PC-9 (cell line): ENCODE measurements around the gene ZNF275. TPM values are rescaled to one million over a fixed set of nuclear protein-coding genes. Genes with fewer than 3 reads are reported as not detected.
"Not testable (repeated sequence)": the region's sequence is repeated elsewhere in the genome, so short reads cannot be mapped to it uniquely, and the experiment has no call there.

Experiments
- BruUV-seq: library from RNA; stranded (reverse); fragments of 400-500 nt; replicated peaks from 2 replicates; lab custom pipeline; 2021; lab: Mats Ljungman, UMichigan
- CTCF ChIA-PET: fragments of 300-600 bp; sonication (Branson Sonifier 250); formaldehyde crosslinking; loops from one replicate; lab custom pipeline; 2022; ENCODE audit warnings: antibody characterized with exemption; lab: Charles Lee
- POLR2A ChIA-PET: fragments of 300-600 bp; sonication (Branson Sonifier 250); formaldehyde crosslinking; loops from one replicate; lab custom pipeline; 2022; ENCODE audit warnings: antibody characterized with exemption; ENCODE audit not compliant: unreplicated experiment; lab: Charles Lee
- DNase-seq, 2 experiments: peaks; one replicate each; pipeline versions ENCODE4 v3.0.0 to v3.0.0-alpha.2; 2015 to 2022; ENCODE audit warnings: mixed read lengths in 1 of 2
- H2AFZ ChIP-seq: fragments of 200-600 bp; sonication (generic); 2 replicates; pipeline ENCODE4 v1.8.1; 2017; ENCODE audit warnings: antibody characterized with exemption
- H3F3A ChIP-seq: fragments of 200-600 bp; sonication (generic); 2 replicates; pipeline ENCODE4 v1.8.1; 2017; ENCODE audit warnings: antibody characterized with exemption, mild to moderate bottlenecking, low read depth; ENCODE audit not compliant: insufficient read depth
- H3K27ac ChIP-seq: fragments of 200-600 bp; sonication (generic); 2 replicates; pipeline ENCODE4 v1.6.1; 2016; ENCODE audit warnings: mixed run types
- H3K27me3 ChIP-seq: fragments of 200-600 bp; sonication (generic); 2 replicates; pipeline ENCODE4 v1.6.1; 2016; ENCODE audit warnings: low read depth, mixed run types; ENCODE audit not compliant: insufficient read depth
- H3K36me3 ChIP-seq: fragments of 200-600 bp; sonication (generic); 2 replicates; pipeline ENCODE4 v1.6.1; 2016; ENCODE audit warnings: low read depth, mixed run types
- H3K4me1 ChIP-seq: fragments of 200-600 bp; sonication (generic); replicated peaks from 2 replicates; pipeline ENCODE4 v1.6.1; 2016; ENCODE audit warnings: mixed run types; ENCODE audit not compliant: insufficient read depth
- H3K4me2 ChIP-seq: fragments of 200-600 bp; sonication (generic); 2 replicates; pipeline ENCODE4 v1.6.1; 2017; ENCODE audit warnings: mixed run types
- H3K4me3 ChIP-seq: fragments of 200-600 bp; sonication (generic); 2 replicates; pipeline ENCODE4 v1.6.1; 2016; ENCODE audit warnings: mixed run types
- H3K79me2 ChIP-seq: fragments of 200-600 bp; sonication (generic); 2 replicates; pipeline ENCODE4 v1.6.1; 2017; ENCODE audit warnings: low read depth, mixed run types
- H3K9me2 ChIP-seq: fragments of 200-600 bp; sonication (generic); 2 replicates; pipeline ENCODE4 v1.8.1; 2017; ENCODE audit warnings: mild to moderate bottlenecking; ENCODE audit not compliant: insufficient read depth
- H3K9me3 ChIP-seq: fragments of 200-600 bp; sonication (generic); 2 replicates; pipeline ENCODE4 v1.8.1; 2016; ENCODE audit warnings: low read depth; ENCODE audit not compliant: insufficient read depth
- H4K20me1 ChIP-seq: fragments of 200-600 bp; sonication (generic); 2 replicates; pipeline ENCODE4 v1.8.1; 2017; ENCODE audit not compliant: insufficient read depth
- EZH2 ChIP-seq: fragments of 200-600 bp; sonication (generic); IDR thresholded peaks from 2 replicates; pipeline ENCODE4 v1.8.0; 2017; ENCODE audit warnings: antibody characterized with exemption, low read depth
- intact Hi-C: fragments of 100-400 bp; cut with micrococcal nuclease; formaldehyde crosslinking; loops from one replicate; pipeline ENCODE4 v1.10.0; 2022; ENCODE audit not compliant: unreplicated experiment
- total RNA-seq: library from RNA; stranded (reverse); gene quantifications from 2 replicates; pipeline ENCODE4 v1.2.3, GENCODE V29; 2021
- TF ChIP-seq, protein P1 (sequence below): fragments of 200-600 bp; sonication (generic); conservative IDR thresholded peaks from 2 replicates; pipeline ENCODE4 v1.6.1; 2017; ENCODE audit warnings: mixed run types, antibody characterized with exemption, mild to moderate bottlenecking, moderate library complexity

ZNF275 gene
- total RNA-seq, 1 experiment from 2014 or later: 7.1 TPM

DNA sequence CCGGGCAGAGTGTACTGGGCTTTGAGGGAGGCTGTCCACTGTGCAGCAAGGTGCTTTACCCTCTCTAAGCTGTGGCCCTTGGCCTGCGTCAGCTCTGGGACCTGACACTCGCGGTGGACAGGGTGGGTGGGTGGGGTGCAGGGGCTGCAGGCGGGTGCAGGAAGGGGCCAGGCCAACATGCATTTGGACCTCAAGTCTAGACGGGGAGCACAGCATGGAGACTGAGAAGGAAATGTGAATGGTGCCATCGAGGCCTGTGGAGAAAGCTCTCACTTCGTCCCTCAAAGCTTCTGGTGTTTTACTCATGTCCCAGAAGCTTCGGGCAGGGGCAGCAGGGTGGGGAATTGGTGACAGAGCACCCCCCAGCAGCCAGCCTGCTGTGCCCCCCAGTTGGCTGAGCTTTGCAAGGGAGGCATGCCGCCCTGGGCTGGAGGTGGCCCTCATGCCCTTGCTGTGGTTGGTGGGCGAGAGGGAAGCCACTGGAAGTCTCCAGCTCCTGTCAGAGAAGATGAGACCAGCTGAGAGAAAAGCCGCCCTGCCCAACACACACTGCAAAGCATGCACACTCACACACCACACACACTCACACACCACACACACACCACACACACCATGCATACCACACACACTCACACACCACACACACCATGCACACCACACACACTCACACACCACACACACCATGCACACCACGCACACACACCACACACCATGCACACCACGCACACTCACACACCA, 54.9 kb downstream of the ZNF275 start:
- Histone ChIP-seq H2AFZ (no peak overlapping the region), H3K4me1 (no peaks in the 10 kb centered on the region), H3K79me2 (no peaks in the 10 kb centered on the region), H3K4me3 (no peak overlapping the region), H3K27me3 (peaks cover 20% of the 10 kb centered on the region; the same call in 1 of the 2 replicates), H3K4me2 (no peak overlapping the region), H3K9me3 (no peaks in the 10 kb centered on the region), H3F3A (no peaks in the 10 kb centered on the region), H3K27ac (no peak overlapping the region), H3K9me2 (no peaks in the 10 kb centered on the region), H3K36me3 (no peaks in the 10 kb centered on the region), H4K20me1 (no peaks in the 10 kb centered on the region)
- intact Hi-C loops: no loop called here
- no TSS peak for BruUV-seq
- ChIA-PET CTCF (no interaction called here), POLR2A (no interaction called here)
- no peak for DNase-seq
- TF ChIP-seq, protein P1, sequence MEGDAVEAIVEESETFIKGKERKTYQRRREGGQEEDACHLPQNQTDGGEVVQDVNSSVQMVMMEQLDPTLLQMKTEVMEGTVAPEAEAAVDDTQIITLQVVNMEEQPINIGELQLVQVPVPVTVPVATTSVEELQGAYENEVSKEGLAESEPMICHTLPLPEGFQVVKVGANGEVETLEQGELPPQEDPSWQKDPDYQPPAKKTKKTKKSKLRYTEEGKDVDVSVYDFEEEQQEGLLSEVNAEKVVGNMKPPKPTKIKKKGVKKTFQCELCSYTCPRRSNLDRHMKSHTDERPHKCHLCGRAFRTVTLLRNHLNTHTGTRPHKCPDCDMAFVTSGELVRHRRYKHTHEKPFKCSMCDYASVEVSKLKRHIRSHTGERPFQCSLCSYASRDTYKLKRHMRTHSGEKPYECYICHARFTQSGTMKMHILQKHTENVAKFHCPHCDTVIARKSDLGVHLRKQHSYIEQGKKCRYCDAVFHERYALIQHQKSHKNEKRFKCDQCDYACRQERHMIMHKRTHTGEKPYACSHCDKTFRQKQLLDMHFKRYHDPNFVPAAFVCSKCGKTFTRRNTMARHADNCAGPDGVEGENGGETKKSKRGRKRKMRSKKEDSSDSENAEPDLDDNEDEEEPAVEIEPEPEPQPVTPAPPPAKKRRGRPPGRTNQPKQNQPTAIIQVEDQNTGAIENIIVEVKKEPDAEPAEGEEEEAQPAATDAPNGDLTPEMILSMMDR: no peak
- no peak for TF ChIP-seq EZH2

DNA sequence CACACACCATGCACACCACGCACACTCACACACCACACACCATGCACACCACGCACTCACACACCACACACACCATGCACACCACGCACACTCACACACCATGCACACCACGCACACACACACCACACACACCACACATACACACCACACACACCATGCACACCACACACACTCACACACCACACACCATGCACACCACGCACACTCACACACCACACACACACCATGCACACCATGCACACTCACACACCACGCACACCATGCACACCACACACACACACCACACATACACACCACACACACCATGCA, 55.5 kb downstream of the ZNF275 start:
- BruUV-seq, H3K4me3 ChIP-seq, H3K36me3 ChIP-seq, H3F3A ChIP-seq, H3K9me2 ChIP-seq, H3K79me2 ChIP-seq, CTCF ChIA-PET, H3K4me1 ChIP-seq, POLR2A ChIA-PET, intact Hi-C loops, H2AFZ ChIP-seq, H4K20me1 ChIP-seq, H3K27ac ChIP-seq, DNase-seq, H3K9me3 ChIP-seq, H3K4me2 ChIP-seq: not testable (repeated sequence)
- peaks cover 20% of the 10 kb centered on the region; the same call in 1 of the 2 replicates for H3K27me3 ChIP-seq

DNA sequence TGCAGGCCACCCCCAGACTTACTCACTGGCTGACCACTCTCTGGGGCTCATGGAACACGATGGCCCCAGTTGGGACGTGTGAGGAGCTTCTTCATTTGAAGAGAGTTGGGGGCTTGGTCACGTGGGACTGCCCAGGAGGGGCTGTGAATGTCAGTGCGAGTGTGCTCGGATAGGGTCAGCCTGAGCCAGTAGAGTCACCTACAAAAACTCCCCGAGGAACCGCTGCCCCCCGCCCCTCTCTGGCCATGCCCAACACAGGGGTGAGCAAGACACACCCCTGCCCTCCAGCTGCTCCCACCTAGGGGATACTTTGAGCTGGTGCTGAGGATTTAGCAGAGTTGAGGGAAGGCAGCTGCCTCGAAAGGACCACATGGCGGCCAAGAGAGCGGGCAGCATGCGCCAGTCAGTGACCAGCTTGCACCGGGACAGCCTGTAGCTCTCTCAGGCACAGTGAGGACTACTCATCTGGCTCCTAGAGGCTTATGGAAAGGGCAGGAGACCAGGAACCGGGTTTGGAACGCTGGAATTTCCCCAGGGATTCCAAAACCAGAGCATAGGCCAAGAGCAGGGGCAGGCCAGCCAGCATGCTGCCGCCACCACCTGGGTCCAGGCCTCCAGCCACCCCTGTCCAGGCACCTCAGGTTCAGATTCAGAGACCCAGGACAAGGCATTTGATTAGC, 58.8 kb downstream of the ZNF275 start:
- H3K4me2 ChIP-seq: no peak overlapping the region
- peaks cover 30% of the 10 kb centered on the region for H3K27me3 ChIP-seq
- no TSS peak for BruUV-seq
- intact Hi-C loops: no loop called here
- DNase-seq: no peak
- H3K9me3 ChIP-seq: no peaks in the 10 kb centered on the region
- ChIA-PET POLR2A (no interaction called here), CTCF (no interaction called here)
- TF ChIP-seq, protein P1: no peak
- TF ChIP-seq EZH2: no peak
- H3K27ac ChIP-seq: no peak overlapping the region
- H3K4me1 ChIP-seq: no peaks in the 10 kb centered on the region
- no peak overlapping the region for H3K4me3 ChIP-seq
- H3K36me3 ChIP-seq: no peaks in the 10 kb centered on the region
- no peaks in the 10 kb centered on the region for H4K20me1 ChIP-seq
- no peak overlapping the region for H2AFZ ChIP-seq
- no peaks in the 10 kb centered on the region for H3F3A ChIP-seq
- H3K79me2 ChIP-seq: no peaks in the 10 kb centered on the region
- no peaks in the 10 kb centered on the region for H3K9me2 ChIP-seq
